Measurements from ENCODE around the gene ABCG4.

- TF ChIP-seq, protein P1, sequence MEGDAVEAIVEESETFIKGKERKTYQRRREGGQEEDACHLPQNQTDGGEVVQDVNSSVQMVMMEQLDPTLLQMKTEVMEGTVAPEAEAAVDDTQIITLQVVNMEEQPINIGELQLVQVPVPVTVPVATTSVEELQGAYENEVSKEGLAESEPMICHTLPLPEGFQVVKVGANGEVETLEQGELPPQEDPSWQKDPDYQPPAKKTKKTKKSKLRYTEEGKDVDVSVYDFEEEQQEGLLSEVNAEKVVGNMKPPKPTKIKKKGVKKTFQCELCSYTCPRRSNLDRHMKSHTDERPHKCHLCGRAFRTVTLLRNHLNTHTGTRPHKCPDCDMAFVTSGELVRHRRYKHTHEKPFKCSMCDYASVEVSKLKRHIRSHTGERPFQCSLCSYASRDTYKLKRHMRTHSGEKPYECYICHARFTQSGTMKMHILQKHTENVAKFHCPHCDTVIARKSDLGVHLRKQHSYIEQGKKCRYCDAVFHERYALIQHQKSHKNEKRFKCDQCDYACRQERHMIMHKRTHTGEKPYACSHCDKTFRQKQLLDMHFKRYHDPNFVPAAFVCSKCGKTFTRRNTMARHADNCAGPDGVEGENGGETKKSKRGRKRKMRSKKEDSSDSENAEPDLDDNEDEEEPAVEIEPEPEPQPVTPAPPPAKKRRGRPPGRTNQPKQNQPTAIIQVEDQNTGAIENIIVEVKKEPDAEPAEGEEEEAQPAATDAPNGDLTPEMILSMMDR (conservative IDR thresholded peaks at IDR 0.05; ENCODE audit: low read depth, low read length) = no peak
- no peak for TF ChIP-seq EZH2 (IDR thresholded peaks at IDR 0.05; ENCODE audit: borderline replicate concordance, low read depth, low read length, poor library complexity, severe bottlenecking)
Observed at GRCh38 chr11:119206511-119207414, 57.9 kb downstream of the ABCG4 start.
